ENCODE measurements around the gene GAS2L3. TPM values are rescaled to one million over a fixed set of nuclear protein-coding genes. Genes with fewer than 3 reads are reported as not detected.

The GAS2L3 gene
- total and polyA plus RNA-seq, 12 donors = 0.48 to 30.3 (median 3.9) TPM

DNA sequence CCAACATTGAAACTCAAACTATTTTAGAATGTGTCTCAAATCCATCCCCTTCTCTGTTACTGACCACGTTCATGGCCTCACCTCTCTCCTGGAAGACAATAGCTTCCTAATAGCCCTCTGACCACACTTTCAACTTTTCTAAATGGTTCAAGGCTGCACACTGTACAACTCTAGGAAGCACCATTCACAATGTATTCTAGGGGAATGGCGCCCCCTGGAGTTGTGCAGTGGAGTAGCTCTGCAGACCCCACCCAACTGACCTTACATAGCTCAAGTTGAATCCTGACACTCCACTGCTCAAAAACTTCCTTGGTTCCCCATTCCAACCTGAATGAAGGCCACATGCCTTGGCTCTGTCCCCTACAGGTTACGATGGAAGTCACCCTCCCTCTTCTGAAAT is 77.6 kb downstream of the GAS2L3 start:
- Histone ChIP-seq H3K27me3 (no peaks in the 10 kb centered on the region), H3K9me3 (replicated peaks in 1 of 3) (no peaks in the 10 kb centered on the region), H3K36me3 (replicated peaks in 1 of 2) (no peaks in the 10 kb centered on the region), H3K4me3 (no peak overlapping the region), H3K4me1 (replicated peaks in 1 of 2) (no peaks in the 10 kb centered on the region), H3K27ac (no peak overlapping the region)
- 80 to 91% (median 82%) methylated on average over 3 of the region's 3 CpGs for WGBS, 4 donors
- TF ChIP-seq POLR2A (IDR thresholded peaks at IDR 0.05) = no peak
- TF ChIP-seq, protein P1, sequence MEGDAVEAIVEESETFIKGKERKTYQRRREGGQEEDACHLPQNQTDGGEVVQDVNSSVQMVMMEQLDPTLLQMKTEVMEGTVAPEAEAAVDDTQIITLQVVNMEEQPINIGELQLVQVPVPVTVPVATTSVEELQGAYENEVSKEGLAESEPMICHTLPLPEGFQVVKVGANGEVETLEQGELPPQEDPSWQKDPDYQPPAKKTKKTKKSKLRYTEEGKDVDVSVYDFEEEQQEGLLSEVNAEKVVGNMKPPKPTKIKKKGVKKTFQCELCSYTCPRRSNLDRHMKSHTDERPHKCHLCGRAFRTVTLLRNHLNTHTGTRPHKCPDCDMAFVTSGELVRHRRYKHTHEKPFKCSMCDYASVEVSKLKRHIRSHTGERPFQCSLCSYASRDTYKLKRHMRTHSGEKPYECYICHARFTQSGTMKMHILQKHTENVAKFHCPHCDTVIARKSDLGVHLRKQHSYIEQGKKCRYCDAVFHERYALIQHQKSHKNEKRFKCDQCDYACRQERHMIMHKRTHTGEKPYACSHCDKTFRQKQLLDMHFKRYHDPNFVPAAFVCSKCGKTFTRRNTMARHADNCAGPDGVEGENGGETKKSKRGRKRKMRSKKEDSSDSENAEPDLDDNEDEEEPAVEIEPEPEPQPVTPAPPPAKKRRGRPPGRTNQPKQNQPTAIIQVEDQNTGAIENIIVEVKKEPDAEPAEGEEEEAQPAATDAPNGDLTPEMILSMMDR (IDR thresholded peaks at IDR 0.05) = no peak
- DNase-seq = no peak
- intact Hi-C loops (cut with DNase I) = no loop called here

DNA sequence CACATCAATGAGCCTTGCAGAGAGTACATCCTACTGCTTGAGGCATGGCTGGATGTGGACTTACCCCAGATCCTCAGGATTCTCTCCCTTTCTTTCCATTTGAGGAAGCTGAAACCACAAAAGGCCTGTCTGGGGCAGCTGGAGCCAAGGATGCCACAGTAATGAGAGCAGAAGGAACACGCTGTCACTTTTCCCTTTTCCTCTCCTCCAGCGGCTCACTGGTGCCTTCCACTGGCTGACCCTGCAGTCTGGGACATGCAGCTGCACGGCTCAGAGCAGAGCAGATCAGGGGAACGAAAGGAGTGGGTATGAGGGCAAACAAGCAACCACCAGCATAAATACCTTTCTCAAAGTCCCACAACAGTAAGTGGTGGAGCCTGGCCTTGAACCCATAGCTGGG is 78.2 kb downstream of the GAS2L3 start:
- intact Hi-C loops (cut with DNase I) = no loop called here
- Histone ChIP-seq H3K27me3 (no peaks in the 10 kb centered on the region), H3K36me3 (replicated peaks in 1 of 2) (no peaks in the 10 kb centered on the region), H3K4me1 (replicated peaks in 1 of 2) (no peaks in the 10 kb centered on the region), H3K9me3 (replicated peaks in 1 of 3) (no peaks in the 10 kb centered on the region), H3K4me3 (no peak overlapping the region), H3K27ac (no peak overlapping the region)
- 55 to 77% (median 70%) methylated on average over 3 to 4 of the region's 4 CpGs for WGBS, 4 donors
- TF ChIP-seq POLR2A (IDR thresholded peaks at IDR 0.05) = no peak
- TF ChIP-seq, protein P1 (IDR thresholded peaks at IDR 0.05) = no peak
- DNase-seq = no peak

DNA sequence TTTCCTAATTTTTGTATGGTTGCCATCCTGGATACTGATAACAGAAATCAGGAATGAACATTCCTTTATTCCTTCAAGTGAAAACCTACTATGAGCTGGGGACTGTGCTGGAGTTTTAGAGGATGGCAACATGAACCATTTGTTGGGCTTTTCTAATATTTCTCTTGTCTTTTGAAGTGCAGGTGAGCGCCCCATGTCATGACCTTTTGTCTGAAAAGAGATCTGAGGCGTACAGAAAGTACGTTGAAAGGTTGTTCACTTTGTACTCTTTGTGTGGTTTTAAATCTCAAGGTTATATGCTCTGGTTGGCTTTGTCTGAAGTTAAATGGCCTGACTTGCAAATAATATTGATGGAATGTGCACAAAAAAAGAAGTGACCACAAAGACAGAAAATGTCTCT is 79.0 kb downstream of the GAS2L3 start:
- Histone ChIP-seq H3K27ac (no peak overlapping the region), H3K4me3 (no peak overlapping the region), H3K4me1 (replicated peaks in 1 of 2) (no peaks in the 10 kb centered on the region), H3K9me3 (replicated peaks in 1 of 3) (no peaks in the 10 kb centered on the region), H3K36me3 (replicated peaks in 1 of 2) (no peaks in the 10 kb centered on the region), H3K27me3 (no peaks in the 10 kb centered on the region)
- no peak for DNase-seq
- no peak for TF ChIP-seq POLR2A (IDR thresholded peaks at IDR 0.05)
- TF ChIP-seq, protein P1 (IDR thresholded peaks at IDR 0.05) = no peak
- intact Hi-C loops (cut with DNase I) = no loop called here
- WGBS, 4 donors = 60 to 68% (median 63%) methylated on average over 3 of the region's 3 CpGs

DNA sequence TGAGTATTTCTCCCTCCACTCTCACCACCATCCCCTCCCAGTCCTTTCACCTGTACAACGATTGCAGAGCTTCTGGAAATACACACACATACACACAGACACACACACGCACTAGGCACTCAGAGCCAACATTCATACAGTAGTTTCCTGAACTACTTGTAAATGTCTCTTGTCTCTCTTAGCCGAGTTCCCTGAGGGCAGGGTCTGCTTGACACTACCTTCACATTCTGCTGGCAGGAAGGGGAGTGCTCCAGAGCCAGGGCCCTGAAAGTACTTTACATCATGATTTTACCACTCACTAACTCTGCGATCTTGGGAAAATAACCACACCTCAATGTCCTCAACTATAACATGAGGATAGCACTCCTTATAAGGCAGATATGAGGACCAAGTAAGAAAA is 82.7 kb downstream of the GAS2L3 start:
- 77 to 88% (median 84%) methylated on average over 4 of the region's 4 CpGs for WGBS, 4 donors

More for the DNA sequence above, 82.7 kb downstream of the GAS2L3 start:
- Histone ChIP-seq H3K36me3 (replicated peaks in 1 of 2) (no peaks in the 10 kb centered on the region), H3K4me3 (no peak overlapping the region), H3K4me1 (replicated peaks in 1 of 2) (no peaks in the 10 kb centered on the region), H3K9me3 (replicated peaks in 1 of 3) (no peaks in the 10 kb centered on the region), H3K27ac (no peak overlapping the region), H3K27me3 (no peaks in the 10 kb centered on the region)
- no peak for DNase-seq
- intact Hi-C loops (cut with DNase I) = no loop called here
- TF ChIP-seq, protein P1 (IDR thresholded peaks at IDR 0.05) = no peak
- TF ChIP-seq POLR2A (IDR thresholded peaks at IDR 0.05) = no peak

Data from adrenal gland (tissue), 12 donors.